HG02571 (cell line): ENCODE measurements around the gene ACAT2.
"Not testable (repeated sequence)": the region's sequence is repeated elsewhere in the genome, so short reads cannot be mapped to it uniquely, and the experiment has no call there.

Experiments used
- ATAC-seq: cut with Tn5 transposase; IDR thresholded peaks from one replicate; pipeline ENCODE4 v1.9.1; 2021; ENCODE audit warnings: mild to moderate bottlenecking, moderate library complexity; ENCODE audit not compliant: unreplicated experiment

ACAT2 gene

GRCh38 chr6:159806021-159806458 is 44.2 kb downstream of the ACAT2 start:
- ATAC-seq: no peak

GRCh38 chr6:159807150-159807858 is 45.5 kb downstream of the ACAT2 start:
- no peak for ATAC-seq

- ATAC-seq: no peak
Observed at GRCh38 chr6:159808647-159809046, 46.8 kb downstream of the ACAT2 start.

GRCh38 chr6:159809149-159809548 is 47.3 kb downstream of the ACAT2 start:
- ATAC-seq: no peak

- no peak for ATAC-seq
Observed at GRCh38 chr6:159813781-159814180, 51.9 kb downstream of the ACAT2 start.

- no peak for ATAC-seq
Observed at GRCh38 chr6:159815410-159815809, 53.6 kb downstream of the ACAT2 start.

GRCh38 chr6:159816775-159817174 is 54.9 kb downstream of the ACAT2 start:
- ATAC-seq: not testable (repeated sequence)

GRCh38 chr6:159817951-159818739 is 56.3 kb downstream of the ACAT2 start:
- ATAC-seq: no peak

- no peak for ATAC-seq
Observed at GRCh38 chr6:159819098-159819497, 57.3 kb downstream of the ACAT2 start.

- ATAC-seq: no peak
Observed at GRCh38 chr6:159819932-159820640, 58.2 kb downstream of the ACAT2 start.

- ATAC-seq: no peak
Observed at GRCh38 chr6:159821122-159821521, 59.3 kb downstream of the ACAT2 start.

GRCh38 chr6:159821726-159822125 is 59.9 kb downstream of the ACAT2 start:
- no peak for ATAC-seq

GRCh38 chr6:159823953-159824352 is 62.1 kb downstream of the ACAT2 start:
- ATAC-seq: no peak

- ATAC-seq: not testable (repeated sequence)
Observed at GRCh38 chr6:159824690-159825089, 62.8 kb downstream of the ACAT2 start.

GRCh38 chr6:159826004-159826403 is 64.2 kb downstream of the ACAT2 start:
- ATAC-seq: no peak

- ATAC-seq: no peak
Observed at GRCh38 chr6:159826968-159827647, 65.3 kb downstream of the ACAT2 start.

GRCh38 chr6:159828074-159828473 is 66.2 kb downstream of the ACAT2 start:
- no peak for ATAC-seq
